GM19467 (cell line): ENCODE results near the gene DHX35.

Experiments used
- ATAC-seq: cut with Tn5 transposase; IDR thresholded peaks from one replicate; pipeline ENCODE4 v1.9.1; 2021; ENCODE audit warnings: mild to moderate bottlenecking, moderate library complexity; ENCODE audit not compliant: unreplicated experiment

DHX35 gene

GRCh38 chr20:39052676-39053075 lies 90.5 kb downstream of the DHX35 start:
- no peak for ATAC-seq

DNA sequence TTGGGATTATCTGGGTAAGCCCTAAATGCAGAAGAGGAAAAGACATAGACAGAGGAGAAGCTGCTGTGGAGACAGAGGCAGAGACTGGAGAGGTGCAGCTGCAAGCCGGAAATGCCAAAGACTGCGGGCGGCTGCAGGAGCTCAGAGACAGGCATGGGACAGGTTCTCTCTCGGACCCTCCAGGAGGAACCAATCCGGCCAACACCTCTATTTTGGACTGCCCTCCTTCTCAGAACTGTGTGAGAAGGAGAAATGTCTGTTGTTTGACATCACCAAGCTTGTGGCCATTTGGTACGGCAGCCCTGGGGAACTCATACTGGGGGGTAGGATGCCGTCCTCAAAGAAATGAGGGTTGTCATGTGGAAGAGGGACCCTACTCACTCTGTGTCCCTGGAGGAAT lies 95.0 kb downstream of the DHX35 start:
- no peak for ATAC-seq

- no peak for ATAC-seq
These were observed 95.8 kb downstream of the DHX35 start for GRCh38 chr20:39057911-39058310.

DNA sequence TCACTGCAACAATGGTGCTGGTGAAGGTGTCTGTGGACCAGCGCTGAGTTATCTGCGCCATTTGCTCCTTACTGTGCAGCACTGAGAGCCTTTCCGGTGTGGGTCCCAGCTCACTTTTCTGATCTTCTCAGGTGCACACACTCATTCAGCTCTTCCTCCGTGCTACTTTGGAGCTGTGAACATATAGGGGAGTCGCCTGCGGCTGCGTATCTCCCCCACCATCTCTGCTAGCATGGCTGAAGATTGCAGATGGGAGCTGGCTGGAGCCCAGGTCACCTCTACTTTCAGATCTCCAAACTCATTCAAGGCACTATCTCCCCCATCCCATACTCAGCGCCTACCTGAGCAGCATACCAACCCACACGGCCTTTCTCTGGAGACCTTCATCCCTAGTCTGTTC lies 96.9 kb downstream of the DHX35 start:
- no peak for ATAC-seq

DNA sequence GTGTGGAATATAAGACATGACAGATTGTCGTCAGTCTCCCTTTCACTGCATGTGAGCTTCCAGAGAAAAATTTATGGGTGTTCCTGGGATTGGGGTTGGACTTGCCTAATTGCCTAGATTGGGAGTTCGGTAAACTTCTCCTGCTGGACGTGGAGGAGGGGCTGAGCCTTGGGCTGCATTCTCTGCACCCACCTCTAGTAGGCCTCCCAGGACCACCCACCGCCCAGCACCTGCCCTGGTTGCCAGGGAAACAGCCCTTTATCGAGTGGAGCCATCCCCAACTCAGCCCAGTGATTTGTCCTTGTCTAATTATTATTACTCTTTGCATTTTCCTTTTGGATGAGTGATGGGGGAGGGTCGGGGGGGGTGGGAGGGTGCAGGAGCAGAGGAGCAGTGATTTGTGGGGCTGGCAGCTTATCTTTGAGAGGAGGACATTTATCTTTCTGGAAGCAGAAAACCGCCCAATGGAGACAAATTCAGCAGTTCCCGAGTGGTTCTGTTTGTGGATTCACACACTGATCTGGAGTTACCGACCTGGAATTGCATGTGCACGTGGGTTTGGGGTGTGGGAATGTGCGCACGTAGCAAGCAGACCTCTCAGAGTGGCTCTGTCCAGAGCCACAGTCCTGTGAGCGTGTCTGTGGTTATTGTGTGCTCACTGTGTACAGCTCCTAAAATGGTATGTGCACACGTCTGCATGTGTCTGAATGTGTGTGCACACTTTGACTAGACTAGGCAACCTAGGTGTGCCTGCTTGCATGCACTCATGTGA lies 104.5 kb downstream of the DHX35 start:
- ATAC-seq, result no peak

GRCh38 chr20:39067526-39068216 lies 105.5 kb downstream of the DHX35 start:
- no peak for ATAC-seq

- no peak for ATAC-seq
These were observed 107.8 kb downstream of the DHX35 start for GRCh38 chr20:39069976-39070375.

GRCh38 chr20:39070484-39071231 lies 108.5 kb downstream of the DHX35 start:
- ATAC-seq, result no peak

GRCh38 chr20:39072132-39072531 lies 110.0 kb downstream of the DHX35 start:
- ATAC-seq, result no peak

DNA sequence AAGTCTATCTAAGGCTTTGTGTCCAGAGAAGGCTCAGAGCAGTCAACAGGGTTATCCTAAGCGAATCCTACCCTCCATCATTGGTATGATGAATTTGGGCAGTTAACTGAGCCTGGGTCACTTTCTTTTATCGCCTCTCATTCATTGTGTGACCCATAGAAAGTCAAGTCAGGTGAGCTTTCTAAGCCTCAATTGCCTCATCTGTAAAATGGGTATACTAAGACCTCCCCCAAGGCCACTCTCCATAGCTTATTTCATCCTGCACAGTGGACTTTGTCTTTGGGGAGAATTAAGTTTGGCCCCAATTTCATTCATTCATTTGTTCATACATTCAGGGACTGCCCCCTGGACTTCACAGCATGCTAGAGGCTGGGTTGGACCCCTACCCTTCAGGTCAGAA lies 110.5 kb downstream of the DHX35 start:
- ATAC-seq, result no peak

DNA sequence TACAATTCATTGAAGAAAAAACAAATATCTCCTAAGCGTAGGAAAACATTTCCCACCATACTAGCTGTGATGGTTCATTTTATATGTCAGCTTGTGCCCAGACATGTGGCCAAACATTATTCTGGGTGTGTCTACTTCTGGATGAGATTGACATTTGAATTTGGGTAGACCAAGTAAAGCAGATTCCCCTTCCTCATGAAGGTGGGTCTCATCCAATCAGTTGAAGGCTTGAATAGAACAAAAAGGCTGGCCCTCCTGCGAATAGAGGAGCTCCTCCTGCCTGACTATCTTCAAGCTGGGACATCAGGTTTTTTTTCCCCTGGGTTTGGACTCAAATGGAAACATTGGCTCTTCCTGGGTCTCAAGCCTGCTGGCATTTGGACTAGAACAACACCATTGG lies 113.6 kb downstream of the DHX35 start:
- no peak for ATAC-seq

DNA sequence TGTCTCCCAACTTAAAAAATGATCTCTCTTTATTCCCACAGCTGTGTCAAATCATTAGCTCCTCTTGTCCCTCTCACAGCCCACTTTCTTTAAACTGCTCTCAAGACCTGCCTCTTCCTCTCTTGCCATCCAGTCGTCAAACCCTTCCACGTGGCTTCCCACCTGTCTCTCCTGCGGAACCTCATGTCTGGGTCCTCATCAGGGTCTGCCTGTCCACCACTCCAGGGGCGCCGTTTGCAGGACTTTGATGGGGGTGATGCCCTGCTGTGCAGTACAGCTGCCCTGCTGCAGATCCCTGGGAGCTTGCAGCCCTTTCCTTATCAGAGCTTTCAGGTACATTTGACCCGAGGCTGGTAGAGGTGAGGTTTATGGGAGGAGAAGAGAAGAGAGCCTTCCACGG lies 114.8 kb downstream of the DHX35 start:
- ATAC-seq, result no peak

GRCh38 chr20:39080326-39080725 lies 118.2 kb downstream of the DHX35 start:
- no peak for ATAC-seq

- peak; percentile 53 for ATAC-seq
These were observed 119.1 kb downstream of the DHX35 start for GRCh38 chr20:39081255-39081654.

DNA sequence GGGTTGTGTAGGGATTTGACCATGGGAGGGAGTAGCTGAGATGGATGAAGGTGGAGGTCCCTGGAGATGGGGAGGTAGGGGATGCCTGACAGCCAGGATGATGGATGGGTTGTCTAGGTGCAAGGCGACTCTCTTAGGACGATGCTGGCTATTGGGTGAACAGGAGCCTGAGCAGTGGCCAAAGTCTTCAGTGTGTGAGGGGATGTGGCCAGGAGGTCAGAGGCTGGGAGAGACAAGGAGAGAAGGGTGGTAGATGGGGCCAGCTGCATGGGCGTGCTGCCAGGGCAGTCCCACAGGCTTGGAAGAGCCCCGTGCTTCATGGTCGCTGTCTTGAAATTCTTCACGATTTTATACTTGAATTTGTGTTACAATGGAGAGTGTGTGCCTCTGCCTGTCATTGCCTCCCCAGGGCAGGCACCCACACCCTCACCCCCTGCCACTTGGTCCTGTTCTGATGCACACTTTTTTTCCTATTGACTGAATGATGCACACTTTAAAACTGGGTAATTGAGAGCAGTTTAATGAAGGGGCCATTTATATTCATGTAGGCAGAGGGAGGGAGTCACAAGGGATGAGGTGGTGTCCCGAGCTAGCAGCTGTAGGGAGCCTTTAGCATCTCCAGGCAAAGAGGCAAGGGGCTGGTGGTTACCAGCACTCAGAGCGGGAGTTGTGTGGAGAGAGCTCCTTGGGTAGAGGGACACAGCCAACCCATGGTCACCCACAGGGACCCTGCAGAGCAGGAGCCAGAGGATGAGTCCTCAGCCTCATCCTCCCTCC lies 120.7 kb downstream of the DHX35 start:
- no peak for ATAC-seq

GRCh38 chr20:39083761-39084160 lies 121.6 kb downstream of the DHX35 start:
- no peak for ATAC-seq

DNA sequence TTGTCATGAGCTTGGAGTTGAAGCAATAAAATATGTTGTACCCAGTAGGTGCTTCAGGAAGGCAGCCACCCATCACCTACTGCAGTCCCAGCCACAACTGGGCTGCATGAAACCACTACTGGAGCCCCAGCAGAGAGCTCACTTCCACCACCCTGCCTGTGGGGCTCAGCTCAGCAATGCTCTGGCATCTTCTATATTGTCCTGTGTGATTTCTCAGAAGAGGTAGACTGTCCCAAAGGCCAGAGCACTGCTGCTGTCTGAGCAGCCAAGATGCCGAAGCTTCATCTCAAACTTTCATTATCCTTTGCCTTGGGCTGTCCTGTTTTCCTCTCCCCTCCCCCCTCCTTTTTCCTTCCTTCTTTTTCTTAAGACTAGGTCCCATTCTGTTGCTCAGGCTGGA lies 126.9 kb downstream of the DHX35 start:
- no peak for ATAC-seq
